GM12878 (cell line): ENCODE results near the gene FAXC. TPM values are rescaled to one million over a fixed set of nuclear protein-coding genes. Genes with fewer than 3 reads are reported as not detected.

Experiments used
- ATAC-seq: fragments of 200-7000 bp; cut with Tn5 transposase; 3 replicates; pipeline ENCODE4 v1.9.1; 2020; ENCODE audit warnings: mild to moderate bottlenecking, moderate library complexity
- BruUV-seq: library from RNA; stranded (reverse); fragments of 400-500 nt; replicated peaks from 2 replicates; lab custom pipeline; 2021; lab: Mats Ljungman, UMichigan
- CTCF ChIA-PET: fragments of 300-600 bp; sonication (Branson Sonifier 250); formaldehyde crosslinking; extraction: SDS; loops from one replicate; lab custom pipeline; 2021; ENCODE audit warnings: inconsistent platforms; lab: Yijun Ruan, JAX
- POLR2A ChIA-PET: fragments of 350-600 bp; formaldehyde crosslinking; extraction: SDS; loops from one replicate; lab custom pipeline; 2021; ENCODE audit warnings: inconsistent platforms; lab: Charles Lee
- RAD21 ChIA-PET: fragments of 300-600 bp; sonication (Branson Sonifier 250); formaldehyde crosslinking; loops from one replicate; lab custom pipeline; 2023; ENCODE audit warnings: antibody characterized with exemption; ENCODE audit not compliant: unreplicated experiment; lab: Charles Lee
- SMC1A ChIA-PET: fragments of 300-600 bp; sonication (Branson Sonifier 250); formaldehyde crosslinking; loops from one replicate; lab custom pipeline; 2023; ENCODE audit not compliant: unreplicated experiment, uncharacterized antibody; lab: Charles Lee
- DNase-seq: peaks from one replicate; pipeline ENCODE4 v3.0.0-alpha.2; 2011; ENCODE audit warnings: low read depth, low spot score
- FAIRE-seq: peaks from 3 replicates; lab custom pipeline; 2011; peaks lifted over from hg19 to GRCh38; lab: Jason Lieb, UNC
- H2AFZ ChIP-seq: 2 replicates; pipeline ENCODE4 v1.6.0; 2011; ENCODE audit warnings: low read depth, low read length, control low read depth; ENCODE audit not compliant: control insufficient read depth
- H3K27ac ChIP-seq: 2 replicates; pipeline ENCODE4 v1.5.1; 2011; ENCODE audit warnings: control low read depth; ENCODE audit not compliant: control insufficient read depth, insufficient read depth
- H3K27me3 ChIP-seq, 2 experiments: replicated peaks in 1 of 2; 2 replicates each; pipeline versions ENCODE4 v1.6.0 to v1.6.1; 2011; ENCODE audit warnings: low read length in 1 of 2; ENCODE audit not compliant: control insufficient read depth in 2 of 2, insufficient read depth in 2 of 2
- H3K36me3 ChIP-seq, 2 experiments: 2 replicates each; pipeline ENCODE4 v1.5.1; 2011; ENCODE audit warnings: low read length in 1 of 2; ENCODE audit not compliant: control insufficient read depth in 2 of 2, insufficient read depth in 2 of 2
- H3K4me1 ChIP-seq: 2 replicates; pipeline ENCODE4 v1.6.1; 2011; ENCODE audit warnings: mild to moderate bottlenecking, low read length, moderate library complexity, mixed read lengths; ENCODE audit not compliant: control insufficient read depth, insufficient read depth
- H3K4me2 ChIP-seq: 2 replicates; pipeline ENCODE4 v1.6.0; 2011; ENCODE audit warnings: control low read depth; ENCODE audit not compliant: control insufficient read depth, insufficient read depth
- H3K4me3 ChIP-seq: fragments of 200-600 bp; sonication (generic); 2 replicates; pipeline ENCODE4 v1.5.1; 2016
- H3K79me2 ChIP-seq: 2 replicates; pipeline ENCODE4 v1.6.0; 2011; ENCODE audit warnings: low read length; ENCODE audit not compliant: control insufficient read depth, insufficient read depth
- H3K9ac ChIP-seq: 2 replicates; pipeline ENCODE4 v1.8.0; 2011; ENCODE audit warnings: low read length, control low read depth, mixed read lengths; ENCODE audit not compliant: control insufficient read depth, insufficient read depth
- H3K9me3 ChIP-seq: replicated peaks from 3 replicates; pipeline ENCODE4 v1.5.1; 2011; ENCODE audit warnings: mild to moderate bottlenecking, low read length; ENCODE audit not compliant: control insufficient read depth, insufficient read depth
- H4K20me1 ChIP-seq: 2 replicates; pipeline ENCODE4 v1.6.0; 2011; ENCODE audit not compliant: control insufficient read depth, insufficient read depth
- CEBPB ChIP-seq, 2 experiments: fragments of 150-350 bp in 1 of 2; IDR thresholded peaks; 2 replicates each; pipeline ENCODE4 v1.6.1; 2012 to 2014; ENCODE audit warnings: low read depth in 2 of 2, low read length in 2 of 2, borderline replicate concordance in 1 of 2, inconsistent platforms in 1 of 2
- CHD4 ChIP-seq: fragments of 200-600 bp; sonication (generic); IDR thresholded peaks from 2 replicates; pipeline ENCODE4 v1.6.1; 2016; ENCODE audit warnings: mild to moderate bottlenecking
- E2F8 ChIP-seq: fragments of 450-650 bp; IDR thresholded peaks from 2 replicates; pipeline ENCODE4 v1.6.1; 2018; ENCODE audit warnings: mild to moderate bottlenecking, low read depth, moderate library complexity; ENCODE audit not compliant: partially characterized antibody
- EP300 ChIP-seq, 2 experiments: fragments of 150-350 bp in 1 of 2; IDR thresholded peaks; 2 replicates each; pipeline ENCODE4 v1.6.1; 2011 to 2012; ENCODE audit warnings: low read depth in 2 of 2, low read length in 2 of 2, borderline replicate concordance in 1 of 2, improper control_type of control experiment in 1 of 2, inconsistent platforms in 1 of 2; ENCODE audit not compliant: control insufficient read depth in 1 of 2
- EZH2 ChIP-seq: IDR thresholded peaks from 2 replicates; pipeline ENCODE4 v1.6.1; 2012; ENCODE audit warnings: low read depth, mild to moderate bottlenecking, control low read depth, inconsistent platforms, low read length, borderline replicate concordance; ENCODE audit not compliant: control insufficient read depth
- HCFC1 ChIP-seq: fragments of 150-350 bp; IDR thresholded peaks from 2 replicates; pipeline ENCODE4 v1.6.1; 2014; ENCODE audit warnings: low read length
- IKZF2 ChIP-seq, 2 experiments: fragments of 450-650 bp; IDR thresholded peaks; 2 replicates each; pipeline ENCODE4 v1.6.1; 2017; ENCODE audit warnings: mild to moderate bottlenecking in 2 of 2, moderate library complexity in 2 of 2
- MLLT1 ChIP-seq: fragments of 450-650 bp; IDR thresholded peaks from 2 replicates; pipeline ENCODE4 v1.6.1; 2016; ENCODE audit warnings: mild to moderate bottlenecking
- NRF1 ChIP-seq: conservative IDR thresholded peaks from 2 replicates; pipeline ENCODE4 v1.6.1; 2011; ENCODE audit warnings: mild to moderate bottlenecking, low read depth, low read length, improper control_type of control experiment
- PAX5 ChIP-seq: IDR thresholded peaks from 2 replicates; pipeline ENCODE4 v1.6.1; 2011; ENCODE audit warnings: low read depth, low read length, borderline replicate concordance
- RBBP5 ChIP-seq: fragments of 200-600 bp; sonication (generic); conservative IDR thresholded peaks from 2 replicates; pipeline ENCODE4 v1.6.1; 2016
- RELA ChIP-seq: fragments of 450-650 bp; IDR thresholded peaks from 2 replicates; pipeline ENCODE4 v1.8.0; 2014; ENCODE audit warnings: borderline replicate concordance; ENCODE audit not compliant: partially characterized antibody
- SMAD5 ChIP-seq: IDR thresholded peaks from 2 replicates; pipeline ENCODE4 v1.6.1; 2016; ENCODE audit warnings: antibody characterized with exemption, low read depth
- WRNIP1 ChIP-seq: IDR thresholded peaks from 2 replicates; pipeline ENCODE4 v1.6.1; 2011; ENCODE audit warnings: low read depth, low read length, improper control_type of control experiment, borderline replicate concordance
- ZNF207 ChIP-seq: fragments of 450-650 bp; IDR thresholded peaks from 2 replicates; pipeline ENCODE4 v1.6.1; 2014; ENCODE audit warnings: antibody characterized with exemption, mild to moderate bottlenecking, borderline replicate concordance
- ZSCAN29 ChIP-seq: fragments of 450-650 bp; IDR thresholded peaks from 2 replicates; pipeline ENCODE4 v1.6.1; 2017; ENCODE audit warnings: mild to moderate bottlenecking, moderate library complexity
- whole genome bisulfite sequencing: methylation state at CpG from one replicate; pipeline ENCODE4 v1.1.6; 2016; ENCODE audit warnings: low lambda C conversion rate; ENCODE audit not compliant: insufficient replicate concordance, insufficient coverage; ENCODE audit errors: missing lambda C conversion rate; 5-methylcytosine and 5-hydroxymethylcytosine counted together
- in situ Hi-C: fragments of 300-500 bp; cut with MboI; formaldehyde crosslinking; loops from 9 replicates; pipeline ENCODE4 v1.14.3; 2018; ENCODE audit warnings: mixed read lengths
- intact Hi-C: fragments of 100-400 bp; cut with micrococcal nuclease; formaldehyde crosslinking; loops from one replicate; pipeline ENCODE4 v1.14.2; 2022; ENCODE audit not compliant: unreplicated experiment
- polyA plus RNA-seq, 11 experiments: library from polyadenylated mRNA; depleted of rRNA in 4 of 11; unstranded in 6 of 11; stranded (reverse) in 5 of 11; fragments of >200 nt; fragmentation: Nextera tagmentation in 4 of 11; fragmentation: Illumina TruSeq in 1 of 11; extraction: Ambion mirVana in 4 of 11; extraction: Trizol in 1 of 11; gene quantifications; 1 replicate in 1 of 11; 2 replicates in 10 of 11; pipeline versions ENCODE4 v1.2.1 to v1.2.3, GENCODE V29; 2011 to 2016; ENCODE audit warnings: inconsistent platforms in 2 of 11, missing spikeins in 2 of 11, low read depth in 1 of 11
- total RNA-seq, 4 experiments: library from RNA; depleted of rRNA in 3 of 4; stranded (reverse); fragments of >200 nt in 3 of 4; fragmentation: Illumina TruSeq in 1 of 4; extraction: Trizol in 1 of 4; gene quantifications; 2 replicates each; pipeline versions ENCODE4 v1.2.1 to v1.2.3, GENCODE V29; 2013 to 2021

FAXC gene
- total and polyA plus RNA-seq, 10 of the 15 experiments (the other 5 are each of a cell fraction or from before 2014, with no cell fraction given): not detected

GRCh38 chr6:99359800-99360199, 10.3 kb upstream of the FAXC start:
- no peaks in the 10 kb centered on the region for H3K9me3 ChIP-seq
- H3K36me3 ChIP-seq: no peaks in the 10 kb centered on the region
- H3K4me3 ChIP-seq: no peak overlapping the region
- FAIRE-seq (no peak), ATAC-seq (no peak), DNase-seq (no peak)
- SMC1A ChIA-PET: no interaction called here
- intact Hi-C loops (no loop called here), in situ Hi-C loops (no loop called here)
- POLR2A ChIA-PET: no interaction called here
- H3K27ac ChIP-seq: no peak overlapping the region
- no TSS peak for BruUV-seq
- no peaks in the 10 kb centered on the region for H3K79me2 ChIP-seq
- 27% methylated on average over 1 of the region's 1 CpG for WGBS
- no peak for TF ChIP-seq PAX5
- no peak for TF ChIP-seq HCFC1
- TF ChIP-seq MLLT1: no peak
- TF ChIP-seq IKZF2 (IDR thresholded peaks at IDR 0.05): no peak
- no peak for TF ChIP-seq ZSCAN29
- no peak for TF ChIP-seq E2F8
- no peak for TF ChIP-seq RBBP5
- no peak for TF ChIP-seq WRNIP1
- no peak for TF ChIP-seq CHD4
- no peak for TF ChIP-seq EZH2
- no peak for TF ChIP-seq RELA
- TF ChIP-seq NRF1: no peak
- TF ChIP-seq EP300 (IDR thresholded peaks at IDR 0.05; ENCODE audit: borderline replicate concordance in 1 of 2, control insufficient read depth in 1 of 2, low read depth in 2 of 2, low read length in 2 of 2): no peak
- no peak for TF ChIP-seq SMAD5
- TF ChIP-seq ZNF207: no peak
- no peak for TF ChIP-seq CEBPB (IDR thresholded peaks at IDR 0.05; ENCODE audit: borderline replicate concordance in 1 of 2, low read depth in 2 of 2, low read length in 2 of 2)
- no peaks in the 10 kb centered on the region for H3K27me3 ChIP-seq
- 0 out of 2 replicates have a peak, but pooled peaks cover 2% of the 10 kb centered on the region for H3K4me1 ChIP-seq
- no peaks in the 10 kb centered on the region for H4K20me1 ChIP-seq
- CTCF ChIA-PET: no interaction called here
- RAD21 ChIA-PET: no interaction called here
- H3K9ac ChIP-seq: no peak overlapping the region
- H2AFZ ChIP-seq: no peak overlapping the region
- H3K4me2 ChIP-seq: no peak overlapping the region
